Stimulated activated CD4-positive, alpha-beta T cell treated with anti-CD3 and anti-CD28 coated beads, Interleukin-15, amount 100 ng/mL, for 1 hour (primary cell): ENCODE measurements around the gene OR1E1.
"Not testable (repeated sequence)": the region's sequence is repeated elsewhere in the genome, so short reads cannot be mapped to it uniquely, and the experiment has no call there.

Experiments used
- DNase-seq, 2 donors: peaks; one replicate each; pipeline ENCODE4 v3.0.0-alpha.2; 2020; ENCODE audit warnings: low read depth in 1 of 2, low spot score in 1 of 2

The OR1E1 gene

GRCh38 chr17:3398310-3398709 lies at the start of gene OR1E1:
Gene OR1E1, minus strand, starts transcription at chr17:3398410. Its CDS starts 0 bp downstream, at chr17:3398410.
- DNase-seq = no peak

- no peak for DNase-seq
These were observed 49.4 kb upstream of the OR1E1 start for GRCh38 chr17:3447625-3448024.

- DNase-seq = no peak
These were observed 42.2 kb upstream of the OR1E1 start for GRCh38 chr17:3440451-3440850.

GRCh38 chr17:3438368-3438767 lies 40.2 kb upstream of the OR1E1 start:
- DNase-seq = no peak

GRCh38 chr17:3433741-3434140 lies 35.5 kb upstream of the OR1E1 start, which contains the start of gene OR1E2:
Gene OR1E2, minus strand, starts transcription at chr17:3433841. Its CDS starts 0 bp downstream, at chr17:3433841.
- DNase-seq = no peak

- not testable (repeated sequence) for DNase-seq
These were observed 35.0 kb upstream of the OR1E1 start for GRCh38 chr17:3433215-3433614.

- no peak for DNase-seq
These were observed 20.0 kb upstream of the OR1E1 start for GRCh38 chr17:3418222-3418621.

GRCh38 chr17:3415610-3416009 lies 17.4 kb upstream of the OR1E1 start:
- DNase-seq = no peak

GRCh38 chr17:3412216-3412615 lies 14.0 kb upstream of the OR1E1 start:
- DNase-seq = not testable (repeated sequence)

- DNase-seq = no peak
These were observed 12.9 kb upstream of the OR1E1 start, which contains the start of gene OR3A3 for GRCh38 chr17:3411070-3411469. Gene OR3A3, plus strand, starts transcription at chr17:3411370.

GRCh38 chr17:3403856-3404255 lies 5.6 kb upstream of the OR1E1 start:
- DNase-seq = not testable (repeated sequence)

- no peak for DNase-seq
These were observed 3.6 kb upstream of the OR1E1 start for GRCh38 chr17:3401786-3402185.

- no peak for DNase-seq
These were observed 1.8 kb upstream of the OR1E1 start for GRCh38 chr17:3400055-3400454.

- not testable (repeated sequence) for DNase-seq
These were observed 409 bp downstream of the OR1E1 start for GRCh38 chr17:3397801-3398200.

GRCh38 chr17:3389791-3390190 lies 8.4 kb downstream of the OR1E1 start:
- DNase-seq = no peak

- peak in 1 of 2 donors; percentile 13 for DNase-seq
These were observed 12.1 kb downstream of the OR1E1 start, which contains the start of gene OR3A2 for GRCh38 chr17:3385869-3386816. Gene OR3A2, minus strand, starts transcription at chr17:3386308.

GRCh38 chr17:3381957-3382356 lies 16.3 kb downstream of the OR1E1 start:
- DNase-seq = no peak

- DNase-seq = no peak
These were observed 19.9 kb downstream of the OR1E1 start for GRCh38 chr17:3378321-3378720.

GRCh38 chr17:3371167-3371566 lies 27.0 kb downstream of the OR1E1 start:
- not testable (repeated sequence) for DNase-seq
